Left hindlimb (tissue), 1 donor: Measurements from ENCODE around the gene DPT.

Experiments
- DNase-seq: peaks from one replicate; pipeline ENCODE4 v3.0.0-alpha.2; 2018

DPT gene

GRCh38 chr1:168734946-168735345, 5.9 kb upstream of the DPT start:
- no peak for DNase-seq

GRCh38 chr1:168734271-168734670, 5.3 kb upstream of the DPT start:
- no peak for DNase-seq

GRCh38 chr1:168733241-168733640, 4.2 kb upstream of the DPT start:
- no peak for DNase-seq

- no peak for DNase-seq
These were observed 3.7 kb upstream of the DPT start for GRCh38 chr1:168732736-168733135.

- DNase-seq: no peak
These were observed 2.4 kb upstream of the DPT start for GRCh38 chr1:168731244-168731953.

- no peak for DNase-seq
These were observed 398 bp upstream of the DPT start for GRCh38 chr1:168729405-168729802.

- DNase-seq: no peak
These were observed 2.3 kb downstream of the DPT start for GRCh38 chr1:168726719-168727118.

GRCh38 chr1:168726281-168726680, 2.7 kb downstream of the DPT start:
- peak; percentile 34 for DNase-seq

GRCh38 chr1:168725831-168726230, 3.2 kb downstream of the DPT start:
- DNase-seq: peak; percentile 39

- no peak for DNase-seq
These were observed 3.9 kb downstream of the DPT start for GRCh38 chr1:168725060-168725459.

- no peak for DNase-seq
These were observed 6.0 kb downstream of the DPT start for GRCh38 chr1:168723000-168723399.

- DNase-seq: no peak
These were observed 8.2 kb downstream of the DPT start for GRCh38 chr1:168720839-168721238.

GRCh38 chr1:168719306-168720111, 9.5 kb downstream of the DPT start:
- DNase-seq: no peak

GRCh38 chr1:168717906-168718891, 10.8 kb downstream of the DPT start:
- DNase-seq: no peak

- DNase-seq: no peak
These were observed 15.0 kb downstream of the DPT start for GRCh38 chr1:168714012-168714411.

GRCh38 chr1:168709405-168710363, 19.3 kb downstream of the DPT start:
- DNase-seq: no peak

- no peak for DNase-seq
These were observed 20.2 kb downstream of the DPT start for GRCh38 chr1:168708698-168709404.

GRCh38 chr1:168706391-168706992, 22.5 kb downstream of the DPT start:
- no peak for DNase-seq

- DNase-seq: no peak
These were observed 28.3 kb downstream of the DPT start for GRCh38 chr1:168700575-168701268.

GRCh38 chr1:168698453-168698852, 30.6 kb downstream of the DPT start:
- no peak for DNase-seq
